K562 (cell line): ENCODE data around the gene CRTAP. TPM values are rescaled to one million over a fixed set of nuclear protein-coding genes. Genes with fewer than 3 reads are reported as not detected.
A peak's percentile ranks its signal among the peaks of the same experiment; 100 is the strongest.

Experiments used
- ATAC-seq: fragments of 200-7000 bp; cut with Tn5 transposase; 3 replicates; pipeline ENCODE4 v1.9.1; 2020; ENCODE audit warnings: moderate library complexity
- BruUV-seq: library from RNA; stranded (reverse); fragments of 400-500 nt; replicated peaks from 2 replicates; lab custom pipeline; 2021; lab: Mats Ljungman, UMichigan
- CTCF ChIA-PET: fragments of 300-600 bp; formaldehyde crosslinking; extraction: SDS; loops from one replicate; lab custom pipeline; 2021; ENCODE audit warnings: low intra/inter-chr PET ratio; lab: Yijun Ruan, JAX
- POLR2A ChIA-PET: fragments of 300-600, 350-650 bp; sonication (Branson Sonifier 250); formaldehyde crosslinking; extraction: SDS; loops from one replicate; lab custom pipeline; 2021; ENCODE audit warnings: antibody characterized with exemption, inconsistent platforms; lab: Yijun Ruan, JAX
- DNase-seq, 4 experiments: peaks; one replicate each; pipeline versions ENCODE4 v3.0.0 to v3.0.0-alpha.2; 2011 to 2018; ENCODE audit warnings: low spot score in 3 of 4, mixed read lengths in 3 of 4; ENCODE audit errors: extremely low read depth in 1 of 4
- FAIRE-seq: peaks from 2 replicates; lab custom pipeline; 2011; peaks lifted over from hg19 to GRCh38; lab: Jason Lieb, UNC
- H2AFZ ChIP-seq: 2 replicates; pipeline ENCODE4 v1.6.0; 2011; ENCODE audit warnings: low read depth, low read length, control low read depth, inconsistent platforms
- H3K27ac ChIP-seq: fragments of 200-600 bp; 3 replicates; pipeline ENCODE4 v1.8.0; 2011; ENCODE audit warnings: low read depth, mild to moderate bottlenecking, control low read depth, inconsistent platforms, low read length, moderate library complexity, mixed read lengths; ENCODE audit errors: extremely low read depth
- H3K27me3 ChIP-seq, 2 experiments: fragments of 300-600 bp in 1 of 2; 2 replicates in 1 of 2; 3 replicates in 1 of 2; pipeline versions ENCODE4 v1.6.0 to v1.8.0; 2011; ENCODE audit warnings: inconsistent platforms in 2 of 2, low read length in 2 of 2, mild to moderate bottlenecking in 1 of 2, mixed read lengths in 1 of 2, moderate library complexity in 1 of 2; ENCODE audit not compliant: control insufficient read depth in 2 of 2, insufficient read depth in 2 of 2
- H3K36me3 ChIP-seq: fragments of 300-600 bp; 3 replicates; pipeline ENCODE4 v1.8.0; 2011; ENCODE audit warnings: mild to moderate bottlenecking, low read length, inconsistent platforms; ENCODE audit not compliant: control insufficient read depth, insufficient read depth
- H3K4me1 ChIP-seq, 2 experiments: fragments of 200-600 bp in 1 of 2; replicated peaks in 1 of 2; 2 replicates in 1 of 2; 3 replicates in 1 of 2; pipeline versions ENCODE4 v1.5.1 to v1.8.0; 2011; ENCODE audit warnings: inconsistent platforms in 2 of 2, low read length in 2 of 2, mild to moderate bottlenecking in 1 of 2, mixed read lengths in 1 of 2, moderate library complexity in 1 of 2; ENCODE audit not compliant: control insufficient read depth in 2 of 2, insufficient read depth in 2 of 2
- H3K4me2 ChIP-seq: 2 replicates; pipeline ENCODE4 v1.6.1; 2011; ENCODE audit warnings: low read length, control low read depth, inconsistent platforms, mixed read lengths; ENCODE audit not compliant: insufficient read depth
- H3K4me3 ChIP-seq: fragments of 200-600 bp; sonication (generic), shearing (Covaris generic); 2 replicates; pipeline ENCODE4 v1.5.1; 2016; ENCODE audit warnings: control low read depth, inconsistent platforms
- H3K79me2 ChIP-seq: fragments of 200-600 bp; 3 replicates; pipeline ENCODE4 v1.8.0; 2011; ENCODE audit warnings: low read length, inconsistent platforms; ENCODE audit not compliant: control insufficient read depth, insufficient read depth
- H3K9ac ChIP-seq, 2 experiments: 2 replicates each; pipeline versions ENCODE4 v1.6.0 to v1.6.1; 2011; ENCODE audit warnings: low read depth in 2 of 2, low read length in 2 of 2, control low read depth in 1 of 2, inconsistent platforms in 1 of 2, mild to moderate bottlenecking in 1 of 2, mixed read lengths in 1 of 2; ENCODE audit not compliant: insufficient read depth in 1 of 2
- H3K9me1 ChIP-seq: one replicate; pipeline ENCODE4 v1.6.0; 2011; ENCODE audit warnings: inconsistent platforms, mild to moderate bottlenecking, low read length, moderate library complexity; ENCODE audit not compliant: control insufficient read depth, insufficient read depth
- H3K9me3 ChIP-seq: replicated peaks from 2 replicates; pipeline ENCODE4 v1.5.1; 2011; ENCODE audit warnings: low read depth, low read length, inconsistent platforms; ENCODE audit not compliant: control insufficient read depth, insufficient read depth
- H4K20me1 ChIP-seq: replicated peaks from 2 replicates; pipeline ENCODE4 v1.6.1; 2011; ENCODE audit warnings: low read length, inconsistent platforms, mixed read lengths; ENCODE audit not compliant: control insufficient read depth, insufficient read depth
- ARID1B ChIP-seq: fragments of 450-650 bp; IDR thresholded peaks from 2 replicates; pipeline ENCODE4 v1.6.1; 2016; ENCODE audit warnings: antibody characterized with exemption, mild to moderate bottlenecking, inconsistent platforms
- C11orf30 ChIP-seq: fragments of 450-650 bp; IDR thresholded peaks from 2 replicates; pipeline ENCODE4 v1.6.1; 2016; ENCODE audit warnings: low read depth, mild to moderate bottlenecking
- ELF4 ChIP-seq: fragments of 450-650 bp; formaldehyde crosslinking; IDR thresholded peaks from 2 replicates; pipeline ENCODE4 v1.4.0; 2022; ENCODE audit warnings: missing genetic modification characterization
- ERF ChIP-seq: fragments of 450-650 bp; formaldehyde crosslinking; IDR thresholded peaks from 2 replicates; pipeline ENCODE4 v1.4.0; 2020; ENCODE audit warnings: mild to moderate bottlenecking, mixed read lengths
- ETS2 ChIP-seq: IDR thresholded peaks from 2 replicates; pipeline ENCODE4 v1.6.1; 2016; ENCODE audit warnings: borderline replicate concordance, missing genetic modification characterization, mild to moderate bottlenecking, moderate library complexity, missing compliant biosample characterization; ENCODE audit not compliant: poor library complexity, severe bottlenecking
- FOXK2 ChIP-seq, 2 experiments: fragments of 450-650 bp; IDR thresholded peaks in 1 of 2; conservative IDR thresholded peaks in 1 of 2; 2 replicates each; pipeline ENCODE4 v1.6.1; 2016; ENCODE audit warnings: low read depth in 2 of 2, mild to moderate bottlenecking in 1 of 2
- MAFG ChIP-seq: fragments of 450-650 bp; conservative IDR thresholded peaks from 2 replicates; pipeline ENCODE4 v1.6.1; 2016; ENCODE audit warnings: missing genetic modification characterization, missing compliant biosample characterization
- MCM5 ChIP-seq: fragments of 450-650 bp; IDR thresholded peaks from 2 replicates; pipeline ENCODE4 v1.6.1; 2016; ENCODE audit warnings: low read depth
- OTX1 ChIP-seq: fragments of 450-650 bp; formaldehyde crosslinking; IDR thresholded peaks from 2 replicates; pipeline ENCODE4 v1.4.0; 2022; ENCODE audit warnings: mild to moderate bottlenecking
- SLC30A9 ChIP-seq: fragments of 250-450 bp; sonication (Bioruptor Pico); IDR thresholded peaks from 2 replicates; pipeline ENCODE4 v1.8.0; 2022; ENCODE audit warnings: mild to moderate bottlenecking, moderate library complexity
- TOE1 ChIP-seq, 2 experiments: fragments of 450-650 bp in 1 of 2; sonication (generic) in 1 of 2; formaldehyde crosslinking in 1 of 2; IDR thresholded peaks; 2 replicates each; pipeline versions ENCODE4 v1.7.1 to v1.8.0; 2016 to 2022; ENCODE audit warnings: borderline replicate concordance in 2 of 2, mild to moderate bottlenecking in 2 of 2, antibody characterized with exemption in 1 of 2, inconsistent platforms in 1 of 2, low read depth in 1 of 2, missing genetic modification reagents in 1 of 2, moderate library complexity in 1 of 2
- TRIM24 ChIP-seq, 2 experiments: fragments of 450-650 bp; IDR thresholded peaks; 2 replicates each; pipeline ENCODE4 v1.6.1; 2016
- ZFP36 ChIP-seq: fragments of 150-350 bp; IDR thresholded peaks from 2 replicates; pipeline ENCODE4 v1.6.1; 2018; ENCODE audit warnings: low read length, low read depth; ENCODE audit not compliant: partially characterized antibody
- ZNF12 ChIP-seq: sonication (generic); formaldehyde crosslinking; IDR thresholded peaks from 2 replicates; pipeline ENCODE4 v1.4.0; 2020; ENCODE audit warnings: mild to moderate bottlenecking, missing genetic modification reagents
- WGBS: fragments of 100-300 bp; shearing (Covaris generic); methylation state at CpG from one replicate; pipeline ENCODE4 v1.1.6; 2016; ENCODE audit warnings: low coverage, mixed read lengths; ENCODE audit not compliant: insufficient coverage; ENCODE audit errors: missing lambda C conversion rate; 5-methylcytosine and 5-hydroxymethylcytosine counted together
- in situ Hi-C: fragments of 300-500 bp; cut with MboI; formaldehyde crosslinking; loops from 4 replicates; pipeline ENCODE4 v1.15.0; 2018; ENCODE audit warnings: inconsistent platforms, mixed read lengths
- intact Hi-C: fragments of 100-400 bp; cut with micrococcal nuclease; formaldehyde crosslinking; loops from 2 replicates; pipeline ENCODE4 v1.14.2; 2022
- polyA plus RNA-seq, 8 experiments: library from polyadenylated mRNA; depleted of rRNA in 4 of 8; stranded (reverse) in 5 of 8; unstranded in 3 of 8; fragments of >200 nt; fragmentation: Nextera tagmentation in 2 of 8; fragmentation: Illumina TruSeq in 1 of 8; extraction: Ambion mirVana in 2 of 8; extraction: Trizol in 1 of 8; gene quantifications; 2 replicates each; pipeline versions ENCODE4 v1.2.1 to v1.2.3, GENCODE V29; 2011 to 2014; ENCODE audit warnings: inconsistent platforms in 1 of 8, missing spikeins in 1 of 8
- total RNA-seq, 7 experiments: library from RNA; depleted of rRNA in 6 of 7; stranded (reverse); fragments of >200 nt in 6 of 7; fragmentation: Illumina TruSeq in 2 of 7; extraction: Trizol in 2 of 7; gene quantifications; 2 replicates each; pipeline versions ENCODE4 v1.2.1 to v1.2.3, GENCODE V29; 2011 to 2021; ENCODE audit warnings: low replicate concordance in 1 of 7
- TF ChIP-seq, protein P1 (sequence below): fragments of 200-800 bp; sonication (Bioruptor generic); IDR thresholded peaks from 2 replicates; pipeline ENCODE4 v1.6.1; 2017; ENCODE audit warnings: missing genetic modification characterization, missing compliant biosample characterization
- TF ChIP-seq, protein P2 (sequence below), 3 experiments: IDR thresholded peaks in 2 of 3; conservative IDR thresholded peaks in 1 of 3; 2 replicates each; pipeline ENCODE4 v1.5.1; 2011 to 2012; ENCODE audit warnings: low read length in 3 of 3, mild to moderate bottlenecking in 3 of 3, control low read depth in 2 of 3, improper control_type of control experiment in 1 of 3, inconsistent platforms in 1 of 3, low read depth in 1 of 3, mixed read lengths in 1 of 3, moderate library complexity in 1 of 3; ENCODE audit not compliant: insufficient read depth in 2 of 3
- TF ChIP-seq, protein P3 (sequence below): fragments of 250-450 bp; sonication (Bioruptor Pico); IDR thresholded peaks from 2 replicates; pipeline ENCODE4 v1.6.1; 2021; ENCODE audit warnings: mild to moderate bottlenecking
- TF ChIP-seq, protein P4 (sequence below): IDR thresholded peaks from 2 replicates; pipeline ENCODE4 v1.6.1; 2014; ENCODE audit warnings: antibody characterized with exemption

Gene CRTAP
- total and polyA plus RNA-seq, 9 of the 15 experiments (the other 6 are each of a cell fraction or from before 2014, with no cell fraction given), result 10.0 to 121 (median 53.0) TPM

GRCh38 chr3:33091746-33092145, 22.1 kb upstream of the CRTAP start:
- Histone ChIP-seq H3K27me3 (no peaks in the 10 kb centered on the region), H3K9me3 (no peaks in the 10 kb centered on the region), H3K9me1 (peaks cover 6% of the 10 kb centered on the region), H3K79me2 (peaks cover 95% of the 10 kb centered on the region), H3K4me3 (no peak overlapping the region), H4K20me1 (peaks cover 37% of the 10 kb centered on the region), H3K27ac (no peak overlapping the region; the same call in 2 of the 3 replicates), H2AFZ (no peak overlapping the region), H3K4me2 (peak overlapping the region; percentile 21), H3K9ac (peak overlapping the region in 1 of 2 experiments; percentile 0; a peak in 1 of 4 replicates), H3K36me3 (peaks cover 56% of the 10 kb centered on the region), H3K4me1 (peaks cover 24 to 37% of the 10 kb centered on the region in 2 experiments)
- in situ Hi-C loops, result no loop called here
- intact Hi-C loops, result no loop called here
- peak; percentile 45 for ATAC-seq
- ChIA-PET CTCF (no interaction called here), POLR2A (interaction anchor here (0.9 to 1.1 kb wide), 3 partner anchors 22 to 115 kb away, joined by 3 to 4 read pairs (median 4); partner anchors contain the start of gene CRTAP)
- peak; percentile 78 for FAIRE-seq
- no TSS peak for BruUV-seq
- DNase-seq, result peak in 3 of 4 experiments; percentile 32 to 69 (median 53)
- WGBS, result 7% methylated on average over 6 of the region's 6 CpGs
- no peak for TF ChIP-seq ZNF12
- no peak for TF ChIP-seq ZFP36
- no peak for TF ChIP-seq TOE1 (IDR thresholded peaks at IDR 0.05; ENCODE audit: borderline replicate concordance)
- 0 out of 2 replicates have a peak, but pooled peaks have one; percentile 41 for TF ChIP-seq TOE1 (CRISPR knock-in tag; IDR thresholded peaks at IDR 0.05; ENCODE audit: borderline replicate concordance, low read depth)
- TF ChIP-seq ARID1B, result peak; percentile 70
- TF ChIP-seq OTX1 (CRISPR knock-in tag), result no peak
- no peak for TF ChIP-seq MCM5
- TF ChIP-seq, protein P1, sequence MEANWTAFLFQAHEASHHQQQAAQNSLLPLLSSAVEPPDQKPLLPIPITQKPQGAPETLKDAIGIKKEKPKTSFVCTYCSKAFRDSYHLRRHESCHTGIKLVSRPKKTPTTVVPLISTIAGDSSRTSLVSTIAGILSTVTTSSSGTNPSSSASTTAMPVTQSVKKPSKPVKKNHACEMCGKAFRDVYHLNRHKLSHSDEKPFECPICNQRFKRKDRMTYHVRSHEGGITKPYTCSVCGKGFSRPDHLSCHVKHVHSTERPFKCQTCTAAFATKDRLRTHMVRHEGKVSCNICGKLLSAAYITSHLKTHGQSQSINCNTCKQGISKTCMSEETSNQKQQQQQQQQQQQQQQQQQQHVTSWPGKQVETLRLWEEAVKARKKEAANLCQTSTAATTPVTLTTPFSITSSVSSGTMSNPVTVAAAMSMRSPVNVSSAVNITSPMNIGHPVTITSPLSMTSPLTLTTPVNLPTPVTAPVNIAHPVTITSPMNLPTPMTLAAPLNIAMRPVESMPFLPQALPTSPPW (CRISPR knock-in tag), result no peak
- no peak for TF ChIP-seq ELF4 (CRISPR knock-in tag)
- TF ChIP-seq, protein P2, sequence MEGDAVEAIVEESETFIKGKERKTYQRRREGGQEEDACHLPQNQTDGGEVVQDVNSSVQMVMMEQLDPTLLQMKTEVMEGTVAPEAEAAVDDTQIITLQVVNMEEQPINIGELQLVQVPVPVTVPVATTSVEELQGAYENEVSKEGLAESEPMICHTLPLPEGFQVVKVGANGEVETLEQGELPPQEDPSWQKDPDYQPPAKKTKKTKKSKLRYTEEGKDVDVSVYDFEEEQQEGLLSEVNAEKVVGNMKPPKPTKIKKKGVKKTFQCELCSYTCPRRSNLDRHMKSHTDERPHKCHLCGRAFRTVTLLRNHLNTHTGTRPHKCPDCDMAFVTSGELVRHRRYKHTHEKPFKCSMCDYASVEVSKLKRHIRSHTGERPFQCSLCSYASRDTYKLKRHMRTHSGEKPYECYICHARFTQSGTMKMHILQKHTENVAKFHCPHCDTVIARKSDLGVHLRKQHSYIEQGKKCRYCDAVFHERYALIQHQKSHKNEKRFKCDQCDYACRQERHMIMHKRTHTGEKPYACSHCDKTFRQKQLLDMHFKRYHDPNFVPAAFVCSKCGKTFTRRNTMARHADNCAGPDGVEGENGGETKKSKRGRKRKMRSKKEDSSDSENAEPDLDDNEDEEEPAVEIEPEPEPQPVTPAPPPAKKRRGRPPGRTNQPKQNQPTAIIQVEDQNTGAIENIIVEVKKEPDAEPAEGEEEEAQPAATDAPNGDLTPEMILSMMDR (IDR thresholded peaks at IDR 0.05 in 2 of 3, conservative IDR thresholded peaks at IDR 0.05 in 1 of 3; ENCODE audit: insufficient read depth in 2 of 3, low read depth in 1 of 3, low read length in 3 of 3), result no peak
- TF ChIP-seq, protein P3, sequence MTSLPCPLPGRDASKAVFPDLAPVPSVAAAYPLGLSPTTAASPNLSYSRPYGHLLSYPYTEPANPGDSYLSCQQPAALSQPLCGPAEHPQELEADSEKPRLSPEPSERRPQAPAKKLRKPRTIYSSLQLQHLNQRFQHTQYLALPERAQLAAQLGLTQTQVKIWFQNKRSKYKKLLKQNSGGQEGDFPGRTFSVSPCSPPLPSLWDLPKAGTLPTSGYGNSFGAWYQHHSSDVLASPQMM (CRISPR knock-in tag), result no peak
- TF ChIP-seq MAFG (tag), result no peak
- TF ChIP-seq SLC30A9 (CRISPR knock-in tag), result no peak
- no peak for TF ChIP-seq FOXK2 (conservative IDR thresholded peaks at IDR 0.05 in 1 of 2, IDR thresholded peaks at IDR 0.05 in 1 of 2; ENCODE audit: low read depth in 2 of 2)
- TF ChIP-seq, protein P4, sequence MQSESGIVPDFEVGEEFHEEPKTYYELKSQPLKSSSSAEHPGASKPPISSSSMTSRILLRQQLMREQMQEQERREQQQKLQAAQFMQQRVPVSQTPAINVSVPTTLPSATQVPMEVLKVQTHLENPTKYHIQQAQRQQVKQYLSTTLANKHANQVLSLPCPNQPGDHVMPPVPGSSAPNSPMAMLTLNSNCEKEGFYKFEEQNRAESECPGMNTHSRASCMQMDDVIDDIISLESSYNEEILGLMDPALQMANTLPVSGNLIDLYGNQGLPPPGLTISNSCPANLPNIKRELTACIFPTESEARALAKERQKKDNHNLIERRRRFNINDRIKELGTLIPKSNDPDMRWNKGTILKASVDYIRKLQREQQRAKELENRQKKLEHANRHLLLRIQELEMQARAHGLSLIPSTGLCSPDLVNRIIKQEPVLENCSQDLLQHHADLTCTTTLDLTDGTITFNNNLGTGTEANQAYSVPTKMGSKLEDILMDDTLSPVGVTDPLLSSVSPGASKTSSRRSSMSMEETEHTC, result no peak
- no peak for TF ChIP-seq C11orf30
- peak; percentile 42 to 48; a peak in 1 of 4 replicates for TF ChIP-seq TRIM24 (IDR thresholded peaks at IDR 0.05)
- TF ChIP-seq ERF (CRISPR knock-in tag), result no peak
- TF ChIP-seq ETS2 (tag), result no peak
